Common myeloid progenitor, CD34-positive (primary cell): ENCODE results near the gene UVSSA.

Experiments
- CTCF ChIA-PET: fragments of 350-600 bp; sonication (Branson Sonifier 250); formaldehyde crosslinking; loops from one replicate; lab custom pipeline; 2021; ENCODE audit warnings: antibody characterized with exemption; lab: Charles Lee
- POLR2A ChIA-PET: fragments of 350-600 bp; sonication (Branson Sonifier 250); formaldehyde crosslinking; loops from one replicate; lab custom pipeline; 2021; ENCODE audit warnings: antibody characterized with exemption; lab: Charles Lee
- DNase-seq, 3 donors: peaks; one replicate each; pipeline versions ENCODE4 v3.0.0 to v3.0.0-alpha.2; 2013
- H3K27ac ChIP-seq, 2 experiments: 1 replicate in 1 of 2; 2 replicates in 1 of 2; pipeline ENCODE4 v1.7.0; 2013; ENCODE audit warnings: inconsistent platforms in 2 of 2, low read length in 2 of 2, mild to moderate bottlenecking in 2 of 2, low read depth in 1 of 2, moderate library complexity in 1 of 2; ENCODE audit not compliant: severe bottlenecking in 2 of 2, insufficient read depth in 1 of 2, poor library complexity in 1 of 2
- H3K27me3 ChIP-seq, 5 experiments: replicated peaks in 2 of 5; 1 replicate in 3 of 5; 2 replicates in 2 of 5; pipeline versions ENCODE4 v1.6.1 to v1.7.0; 2013; ENCODE audit warnings: low read length in 4 of 5, mild to moderate bottlenecking in 2 of 5, moderate library complexity in 2 of 5, inconsistent platforms in 1 of 5; ENCODE audit not compliant: insufficient read depth in 5 of 5, control insufficient read depth in 4 of 5
- H3K36me3 ChIP-seq, 4 experiments: 1 replicate in 2 of 4; 2 replicates in 2 of 4; pipeline versions ENCODE4 v1.6.1 to v1.7.0; 2013; ENCODE audit warnings: low read length in 3 of 4, control low read depth in 1 of 4, mild to moderate bottlenecking in 1 of 4; ENCODE audit not compliant: control insufficient read depth in 4 of 4, insufficient read depth in 4 of 4
- H3K4me1 ChIP-seq, 4 experiments: 1 replicate in 3 of 4; 2 replicates in 1 of 4; pipeline versions ENCODE4 v1.6.1 to v1.7.1; 2013; ENCODE audit warnings: low read length in 3 of 4, mild to moderate bottlenecking in 3 of 4, control low read depth in 1 of 4, inconsistent platforms in 1 of 4, moderate library complexity in 1 of 4; ENCODE audit not compliant: control insufficient read depth in 4 of 4, insufficient read depth in 4 of 4; ENCODE audit errors: control extremely low read depth in 1 of 4
- H3K4me3 ChIP-seq, 7 experiments: 1 replicate in 4 of 7; 2 replicates in 3 of 7; pipeline versions ENCODE4 v1.5.1 to v1.7.0; 2013; ENCODE audit warnings: mild to moderate bottlenecking in 7 of 7, low read length in 6 of 7, moderate library complexity in 6 of 7, inconsistent platforms in 2 of 7, low read depth in 2 of 7, control low read depth in 1 of 7; ENCODE audit not compliant: insufficient read depth in 4 of 7, control insufficient read depth in 1 of 7; ENCODE audit errors: extremely low read depth in 1 of 7
- H3K9me3 ChIP-seq, 5 experiments: 1 replicate in 4 of 5; 2 replicates in 1 of 5; pipeline versions ENCODE4 v1.6.1 to v1.7.1; 2013; ENCODE audit warnings: low read length in 4 of 5, mild to moderate bottlenecking in 2 of 5, inconsistent platforms in 1 of 5, low read depth in 1 of 5, moderate library complexity in 1 of 5; ENCODE audit not compliant: control insufficient read depth in 4 of 5, insufficient read depth in 2 of 5; ENCODE audit errors: control extremely low read depth in 1 of 5
- WGBS: methylation state at CpG from one replicate; pipeline ENCODE4 v1.1.5; 2013; ENCODE audit not compliant: insufficient coverage; 5-methylcytosine and 5-hydroxymethylcytosine counted together

The UVSSA gene

GRCh38 chr4:1409079-1409478 is 62.1 kb downstream of the UVSSA start:
- WGBS = 37% methylated on average over 7 of the region's 14 CpGs
- Histone ChIP-seq H3K4me1 (peaks cover 0 to 16% (median 2%) of the 10 kb centered on the region in 4 experiments), H3K36me3 (no peaks in the 10 kb centered on the region), H3K9me3 (peaks cover 0 to 23% (median 0%) of the 10 kb centered on the region in 5 experiments), H3K27ac (no peak overlapping the region), H3K4me3 (no peak overlapping the region), H3K27me3 (peaks cover 0 to 99% (median 40%) of the 10 kb centered on the region in 5 experiments)
- no peak for DNase-seq
- POLR2A ChIA-PET = no interaction called here
- CTCF ChIA-PET = interaction anchor here (1.1 kb wide), 1 partner anchor 13 kb away, joined by 3 read pairs; no protein-coding TSS in a partner anchor

GRCh38 chr4:1409491-1410425 is 62.8 kb downstream of the UVSSA start:
- ChIA-PET CTCF (interaction anchor here (1.1 kb wide), 1 partner anchor 12 kb away, joined by 3 read pairs; no protein-coding TSS in a partner anchor), POLR2A (no interaction called here)
- H3K27ac ChIP-seq = no peak overlapping the region
- 58% methylated on average over 16 of the region's 27 CpGs for WGBS
- peaks cover 0 to 23% (median 0%) of the 10 kb centered on the region in 5 experiments for H3K9me3 ChIP-seq
- no peaks in the 10 kb centered on the region for H3K36me3 ChIP-seq
- peaks cover 0 to 92% (median 37%) of the 10 kb centered on the region in 5 experiments for H3K27me3 ChIP-seq
- H3K4me3 ChIP-seq = no peak overlapping the region
- peaks cover 0 to 14% (median 2%) of the 10 kb centered on the region in 4 experiments for H3K4me1 ChIP-seq
- DNase-seq = no peak

GRCh38 chr4:1410491-1411325 is 63.7 kb downstream of the UVSSA start:
- Histone ChIP-seq H3K9me3 (peaks cover 0 to 23% (median 0%) of the 10 kb centered on the region in 5 experiments), H3K36me3 (no peaks in the 10 kb centered on the region), H3K4me3 (no peak overlapping the region), H3K4me1 (peaks cover 0 to 11% (median 1%) of the 10 kb centered on the region in 4 experiments), H3K27me3 (peaks cover 0 to 92% (median 37%) of the 10 kb centered on the region in 5 experiments), H3K27ac (no peak overlapping the region)
- POLR2A ChIA-PET = no interaction called here
- 28% methylated on average over 36 of the region's 48 CpGs for WGBS
- DNase-seq = peak; percentile 66 to 83 (median 82)
- CTCF ChIA-PET = no interaction called here

- no peak overlapping the region for H3K4me3 ChIP-seq
- WGBS = 51% methylated on average over 12 of the region's 17 CpGs
- H3K27ac ChIP-seq = no peak overlapping the region
- H3K27me3 ChIP-seq = peaks cover 0 to 92% (median 37%) of the 10 kb centered on the region in 5 experiments
- peaks cover 0 to 23% (median 0%) of the 10 kb centered on the region in 5 experiments for H3K9me3 ChIP-seq
- ChIA-PET CTCF (no interaction called here), POLR2A (no interaction called here)
- H3K4me1 ChIP-seq = peaks cover 0 to 4% (median 0%) of the 10 kb centered on the region in 4 experiments
- no peak for DNase-seq
- H3K36me3 ChIP-seq = no peaks in the 10 kb centered on the region
These were observed 64.7 kb downstream of the UVSSA start for GRCh38 chr4:1411436-1412375.

GRCh38 chr4:1412376-1413203 is 65.6 kb downstream of the UVSSA start:
- H3K4me1 ChIP-seq = peaks cover 0 to 2% (median 0%) of the 10 kb centered on the region in 4 experiments
- no peak overlapping the region for H3K27ac ChIP-seq
- no peak for DNase-seq
- ChIA-PET POLR2A (no interaction called here), CTCF (no interaction called here)
- H3K9me3 ChIP-seq = peaks cover 0 to 23% (median 0%) of the 10 kb centered on the region in 5 experiments
- H3K27me3 ChIP-seq = peaks cover 0 to 92% (median 33%) of the 10 kb centered on the region in 5 experiments
- no peaks in the 10 kb centered on the region for H3K36me3 ChIP-seq
- H3K4me3 ChIP-seq = no peak overlapping the region
- WGBS = 78% methylated on average over 11 of the region's 15 CpGs
